ENCODE data around the gene R3HDM1. TPM values are rescaled to one million over a fixed set of nuclear protein-coding genes. Genes with fewer than 3 reads are reported as not detected.
"Not testable (repeated sequence)": the region's sequence is repeated elsewhere in the genome, so short reads cannot be mapped to it uniquely, and the experiment has no call there.

R3HDM1 gene
- total RNA-seq, 1 donor from 2014 or later, result 18.2 TPM

- no peak for DNase-seq (ENCODE audit: extremely low spot score in 2 of 2)
- no peak overlapping the region for H3K27ac ChIP-seq
- H3K4me1 ChIP-seq, result no peaks in the 10 kb centered on the region
- no peaks in the 10 kb centered on the region for H3K27me3 ChIP-seq
- no peak for TF ChIP-seq POLR2AphosphoS5 (IDR thresholded peaks at IDR 0.05; ENCODE audit: insufficient read depth in 1 of 2, low read depth in 1 of 2)
- TF ChIP-seq CTCF (IDR thresholded peaks at IDR 0.05), result no peak
- TF ChIP-seq POLR2A (IDR thresholded peaks at IDR 0.05), result no peak
- H3K4me3 ChIP-seq, result no peak overlapping the region
- intact Hi-C loops (cut with DNase I), result no loop called here
- H3K36me3 ChIP-seq, result no peaks in the 10 kb centered on the region
- H3K9me3 ChIP-seq, result no peaks in the 10 kb centered on the region
Observed at GRCh38 chr2:135689679-135690078, 158.4 kb downstream of the R3HDM1 start.

GRCh38 chr2:135694711-135695110, 163.4 kb downstream of the R3HDM1 start:
- H3K36me3 ChIP-seq, result no peaks in the 10 kb centered on the region
- intact Hi-C loops (cut with DNase I), result no loop called here
- TF ChIP-seq POLR2AphosphoS5 (IDR thresholded peaks at IDR 0.05; ENCODE audit: insufficient read depth in 1 of 2, low read depth in 1 of 2) (no peak), CTCF (IDR thresholded peaks at IDR 0.05) (no peak)
- H3K4me3 ChIP-seq, result no peak overlapping the region
- H3K4me1 ChIP-seq, result no peaks in the 10 kb centered on the region
- no peaks in the 10 kb centered on the region for H3K9me3 ChIP-seq
- no peaks in the 10 kb centered on the region for H3K27me3 ChIP-seq
- DNase-seq (ENCODE audit: extremely low spot score in 2 of 2), result no peak
- H3K27ac ChIP-seq, result no peak overlapping the region

GRCh38 chr2:135698838-135699237, 167.6 kb downstream of the R3HDM1 start:
- DNase-seq (ENCODE audit: extremely low spot score in 2 of 2), result no peak
- TF ChIP-seq POLR2AphosphoS5 (IDR thresholded peaks at IDR 0.05; ENCODE audit: insufficient read depth in 1 of 2, low read depth in 1 of 2) (no peak), POLR2A (IDR thresholded peaks at IDR 0.05) (no peak), CTCF (IDR thresholded peaks at IDR 0.05) (no peak)
- intact Hi-C loops (cut with DNase I), result no loop called here
- no peaks in the 10 kb centered on the region for H3K27me3 ChIP-seq
- H3K4me1 ChIP-seq, result no peaks in the 10 kb centered on the region
- H3K9me3 ChIP-seq, result no peaks in the 10 kb centered on the region
- no peak overlapping the region for H3K27ac ChIP-seq
- no peak overlapping the region for H3K4me3 ChIP-seq
- no peaks in the 10 kb centered on the region for H3K36me3 ChIP-seq

DNA sequence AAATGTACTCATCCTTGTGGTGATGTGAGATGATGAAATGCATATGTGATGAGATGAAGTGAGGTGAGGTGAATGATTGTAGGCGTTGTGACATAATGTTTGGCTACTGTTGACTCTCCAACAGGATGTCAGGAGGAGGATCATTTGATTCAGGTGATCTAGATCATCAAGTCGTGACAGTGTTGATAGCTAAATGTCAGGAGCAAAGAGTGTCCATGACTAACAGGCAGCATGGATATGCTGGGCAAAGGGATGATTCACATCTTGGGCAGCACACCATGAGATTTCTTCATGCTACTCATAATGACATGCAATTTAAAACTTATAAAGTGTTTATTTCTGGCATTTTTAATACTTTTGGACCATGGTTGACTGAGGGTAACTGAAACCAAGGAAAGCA, 170.2 kb downstream of the R3HDM1 start:
- H3K4me3 ChIP-seq, result no peak overlapping the region
- H3K4me1 ChIP-seq, result no peaks in the 10 kb centered on the region
- no peak for DNase-seq (ENCODE audit: extremely low spot score in 2 of 2)
- no peak overlapping the region for H3K27ac ChIP-seq
- H3K36me3 ChIP-seq, result no peaks in the 10 kb centered on the region
- TF ChIP-seq POLR2A (IDR thresholded peaks at IDR 0.05), result no peak
- TF ChIP-seq CTCF (IDR thresholded peaks at IDR 0.05), result no peak
- TF ChIP-seq POLR2AphosphoS5 (IDR thresholded peaks at IDR 0.05; ENCODE audit: insufficient read depth in 1 of 2, low read depth in 1 of 2), result no peak
- intact Hi-C loops (cut with DNase I), result no loop called here
- no peaks in the 10 kb centered on the region for H3K27me3 ChIP-seq
- H3K9me3 ChIP-seq, result no peaks in the 10 kb centered on the region

GRCh38 chr2:135703300-135703699, 172.0 kb downstream of the R3HDM1 start:
- no peak for DNase-seq (ENCODE audit: extremely low spot score in 2 of 2)
- no peaks in the 10 kb centered on the region for H3K9me3 ChIP-seq
- no peaks in the 10 kb centered on the region for H3K36me3 ChIP-seq
- no peaks in the 10 kb centered on the region for H3K27me3 ChIP-seq
- no peak for TF ChIP-seq POLR2A (IDR thresholded peaks at IDR 0.05)
- TF ChIP-seq CTCF (IDR thresholded peaks at IDR 0.05), result no peak
- TF ChIP-seq POLR2AphosphoS5 (IDR thresholded peaks at IDR 0.05; ENCODE audit: insufficient read depth in 1 of 2, low read depth in 1 of 2), result no peak
- no peaks in the 10 kb centered on the region for H3K4me1 ChIP-seq
- no peak overlapping the region for H3K27ac ChIP-seq
- no peak overlapping the region for H3K4me3 ChIP-seq
- intact Hi-C loops (cut with DNase I), result no loop called here

DNA sequence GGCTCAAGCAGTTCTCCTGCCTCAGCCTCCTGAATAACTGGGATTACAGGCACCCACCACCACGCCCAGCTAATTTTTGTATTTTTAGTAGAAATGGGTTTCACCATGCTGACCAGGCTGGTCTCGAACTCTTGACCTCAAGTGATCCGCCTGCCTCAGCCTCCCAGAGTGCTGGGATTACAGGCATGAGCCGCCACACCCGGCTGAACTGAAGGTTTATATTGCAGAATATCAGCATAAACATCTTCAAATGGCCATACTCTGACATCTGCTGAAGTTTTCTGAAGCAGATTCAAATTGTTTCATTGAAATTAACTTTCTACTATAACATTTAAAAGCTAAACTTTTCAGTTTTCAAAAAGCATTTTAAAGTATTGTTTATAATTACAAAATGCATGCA, 172.8 kb downstream of the R3HDM1 start:
- H3K36me3 ChIP-seq; H3K27ac ChIP-seq; DNase-seq (ENCODE audit: extremely low spot score in 2 of 2); H3K4me1 ChIP-seq; intact Hi-C loops (cut with DNase I); H3K4me3 ChIP-seq; H3K27me3 ChIP-seq; H3K9me3 ChIP-seq: not testable (repeated sequence)

Measured in vagina (tissue), 2 donors.